Sigmoid colon (tissue), 7 donors: ENCODE results near the gene HOXC13. TPM values are rescaled to one million over a fixed set of nuclear protein-coding genes. Genes with fewer than 3 reads are reported as not detected.

ENCODE experiments used
- DNase-seq: peaks from one replicate; pipeline ENCODE4 v3.0.0-alpha.2; 2019
- H3K27ac ChIP-seq, 4 donors: fragments of 200-600 bp; sonication (generic); one replicate each; pipeline ENCODE4 v1.5.1; 2016 to 2019; ENCODE audit warnings: mild to moderate bottlenecking in 1 of 4
- H3K27me3 ChIP-seq, 3 donors: fragments of 200-600 bp; sonication (generic); one replicate each; pipeline ENCODE4 v1.5.1; 2019; ENCODE audit warnings: mild to moderate bottlenecking in 1 of 3
- H3K36me3 ChIP-seq, 4 donors: fragments of 200-600 bp; sonication (generic); one replicate each; pipeline ENCODE4 v1.5.1; 2016 to 2019
- H3K4me1 ChIP-seq, 4 donors: fragments of 200-600 bp; sonication (generic); one replicate each; pipeline ENCODE4 v1.5.1; 2017 to 2019
- H3K4me3 ChIP-seq, 4 donors: fragments of 200-600 bp; sonication (generic); one replicate each; pipeline ENCODE4 v1.5.1; 2017 to 2019; ENCODE audit warnings: mild to moderate bottlenecking in 2 of 4, moderate library complexity in 1 of 4
- H3K9me3 ChIP-seq, 4 donors: fragments of 200-600 bp in 3 of 4; sonication (generic) in 3 of 4; one replicate each; pipeline versions ENCODE4 v1.5.1 to v1.6.1; 2013 to 2019
- EP300 ChIP-seq, 4 donors: sonication (generic); formaldehyde crosslinking; IDR thresholded peaks; one replicate each; pipeline ENCODE4 v1.6.1; 2017; ENCODE audit warnings: antibody characterized with exemption in 4 of 4
- POLR2A ChIP-seq, 2 donors: fragments of 450-650 bp; IDR thresholded peaks; one replicate each; pipeline ENCODE4 v1.6.1; 2016; ENCODE audit warnings: antibody characterized with exemption in 2 of 2, mild to moderate bottlenecking in 2 of 2, moderate library complexity in 2 of 2
- POLR2AphosphoS5 ChIP-seq, 4 donors: sonication (generic); formaldehyde crosslinking; IDR thresholded peaks; one replicate each; pipeline ENCODE4 v1.6.1; 2017; ENCODE audit warnings: antibody characterized with exemption in 4 of 4
- WGBS, 2 donors: extraction: QIAGEN DNeasy Blood & Tissue Kit; methylation state at CpG; one replicate each; pipeline ENCODE4 v1.1.7; 2013; 5-methylcytosine and 5-hydroxymethylcytosine counted together
- intact Hi-C: fragments of 100-400 bp; cut with DNase I; formaldehyde crosslinking; loops from one replicate; pipeline ENCODE4 v1.15.1; 2023
- polyA plus RNA-seq, 3 donors: library from polyadenylated mRNA; stranded (reverse); fragments of 200-250 nt; gene quantifications; one replicate each; pipeline ENCODE4 v1.2.3, GENCODE V29; 2013
- total RNA-seq, 4 donors: library from RNA; depleted of rRNA; stranded (reverse); fragments of >200 nt; gene quantifications; one replicate each; pipeline ENCODE4 v1.1.0, GENCODE V29; 2016
- TF ChIP-seq, protein P1 (sequence below), 4 experiments: fragments of 450-650 bp in 3 of 4; fragments of 200-600 bp in 1 of 4; IDR thresholded peaks; one replicate each; pipeline ENCODE4 v1.5.1; 2016 to 2019; ENCODE audit warnings: antibody characterized with exemption in 4 of 4, mild to moderate bottlenecking in 3 of 4, moderate library complexity in 2 of 4
- donor health status: healthy with polysubstance abuse.
- donor health status: Bipolar disorder and iron deficiency.
- donor health status: healthy.

Gene HOXC13
- total and polyA plus RNA-seq, 7 donors, result 0.60 TPM; not detected in 6

DNA sequence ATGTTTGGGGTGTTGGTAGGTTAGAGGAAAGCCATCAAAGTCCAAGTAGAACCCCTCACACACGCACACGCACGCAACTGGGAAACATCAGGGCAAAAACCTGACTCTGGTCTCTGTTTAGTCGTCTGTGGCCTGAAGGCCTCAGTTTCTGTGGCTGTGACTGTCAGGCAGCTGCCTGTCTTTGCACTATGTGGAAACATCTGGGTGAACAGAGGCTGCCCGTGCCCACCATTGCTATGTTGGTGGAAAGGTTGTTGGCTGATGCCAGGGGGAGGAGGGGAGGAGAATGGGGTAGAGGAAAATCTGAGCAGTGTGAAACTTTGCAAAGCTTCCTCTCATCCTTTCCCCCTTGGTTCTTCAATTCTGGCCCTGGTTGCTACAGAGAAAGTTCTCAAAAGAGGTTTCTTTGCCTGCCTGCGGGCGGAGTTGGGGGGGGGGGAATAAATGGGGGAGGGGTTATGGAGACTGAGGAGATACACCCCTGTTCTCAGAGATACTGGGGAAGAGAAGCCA lies 53.8 kb downstream of the HOXC13 start:
- Histone ChIP-seq H3K9me3 (no peaks in the 10 kb centered on the region), H3K4me3 (no peak overlapping the region), H3K36me3 (no peaks in the 10 kb centered on the region), H3K4me1 (peaks cover 0 to 33% (median 22%) of the 10 kb centered on the region in 4 donors), H3K27me3 (peaks cover 88 to 100% (median 100%) of the 10 kb centered on the region in 3 donors), H3K27ac (no peak overlapping the region)
- intact Hi-C loops, result no loop called here
- DNase-seq, result no peak
- WGBS, 2 donors, result 42 to 67% methylated on average over 7 of the region's 7 CpGs
- TF ChIP-seq POLR2A (IDR thresholded peaks at IDR 0.05), result no peak

DNA sequence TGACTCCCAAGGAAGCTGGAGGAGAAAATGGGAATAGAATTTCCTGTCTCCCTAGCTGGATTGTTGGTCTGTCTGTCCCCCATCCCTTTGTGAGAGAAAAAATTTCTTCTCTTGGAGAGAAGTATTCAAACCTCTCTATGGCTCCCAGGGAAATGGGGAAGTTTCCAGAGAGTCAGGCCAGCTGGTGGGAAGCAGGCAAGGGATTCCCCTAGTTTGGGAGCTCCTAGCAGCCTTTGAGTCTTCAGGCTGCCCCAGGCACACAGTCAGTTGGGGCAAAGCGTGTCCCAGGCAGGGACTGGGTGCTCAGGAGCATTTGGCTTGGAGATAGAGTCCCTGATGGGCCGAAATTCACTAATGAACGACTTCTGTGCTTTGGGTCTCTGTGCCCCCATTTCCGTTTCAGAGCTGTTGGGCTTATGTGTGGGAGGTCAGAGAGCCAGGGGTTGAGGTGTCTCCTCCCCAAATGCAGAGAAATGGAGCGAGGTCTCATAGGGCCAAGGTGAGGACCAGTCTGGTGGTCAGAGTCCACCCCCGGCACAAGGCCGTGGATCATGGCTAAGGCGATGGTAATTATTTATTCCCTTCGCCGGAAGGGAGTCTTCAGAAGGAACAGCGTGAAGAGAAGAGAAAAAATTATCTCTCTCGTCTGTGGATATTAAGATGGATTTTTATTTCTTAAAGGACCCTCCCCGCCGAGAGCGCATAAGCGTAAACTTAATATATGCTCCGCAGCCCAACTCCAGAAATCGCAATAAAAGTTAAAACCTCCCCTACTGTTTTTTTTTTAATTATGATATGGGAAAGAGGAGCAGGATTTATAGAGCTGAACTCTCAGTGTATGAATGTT lies 54.8 kb downstream of the HOXC13 start:
- Histone ChIP-seq H3K4me1 (peaks cover 0 to 33% (median 22%) of the 10 kb centered on the region in 4 donors), H3K4me3 (no peak overlapping the region), H3K36me3 (no peaks in the 10 kb centered on the region), H3K27ac (no peak overlapping the region), H3K27me3 (peaks cover 91 to 100% (median 100%) of the 10 kb centered on the region in 3 donors), H3K9me3 (no peaks in the 10 kb centered on the region)
- intact Hi-C loops, result no loop called here
- WGBS, 2 donors, result 29 to 44% methylated on average over 18 of the region's 18 CpGs
- TF ChIP-seq, protein P1, sequence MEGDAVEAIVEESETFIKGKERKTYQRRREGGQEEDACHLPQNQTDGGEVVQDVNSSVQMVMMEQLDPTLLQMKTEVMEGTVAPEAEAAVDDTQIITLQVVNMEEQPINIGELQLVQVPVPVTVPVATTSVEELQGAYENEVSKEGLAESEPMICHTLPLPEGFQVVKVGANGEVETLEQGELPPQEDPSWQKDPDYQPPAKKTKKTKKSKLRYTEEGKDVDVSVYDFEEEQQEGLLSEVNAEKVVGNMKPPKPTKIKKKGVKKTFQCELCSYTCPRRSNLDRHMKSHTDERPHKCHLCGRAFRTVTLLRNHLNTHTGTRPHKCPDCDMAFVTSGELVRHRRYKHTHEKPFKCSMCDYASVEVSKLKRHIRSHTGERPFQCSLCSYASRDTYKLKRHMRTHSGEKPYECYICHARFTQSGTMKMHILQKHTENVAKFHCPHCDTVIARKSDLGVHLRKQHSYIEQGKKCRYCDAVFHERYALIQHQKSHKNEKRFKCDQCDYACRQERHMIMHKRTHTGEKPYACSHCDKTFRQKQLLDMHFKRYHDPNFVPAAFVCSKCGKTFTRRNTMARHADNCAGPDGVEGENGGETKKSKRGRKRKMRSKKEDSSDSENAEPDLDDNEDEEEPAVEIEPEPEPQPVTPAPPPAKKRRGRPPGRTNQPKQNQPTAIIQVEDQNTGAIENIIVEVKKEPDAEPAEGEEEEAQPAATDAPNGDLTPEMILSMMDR (IDR thresholded peaks at IDR 0.05), result no peak
- TF ChIP-seq POLR2AphosphoS5 (IDR thresholded peaks at IDR 0.05) (peak in 1 of 4 donors; percentile 13), POLR2A (IDR thresholded peaks at IDR 0.05) (no peak)
- DNase-seq, result no peak

DNA sequence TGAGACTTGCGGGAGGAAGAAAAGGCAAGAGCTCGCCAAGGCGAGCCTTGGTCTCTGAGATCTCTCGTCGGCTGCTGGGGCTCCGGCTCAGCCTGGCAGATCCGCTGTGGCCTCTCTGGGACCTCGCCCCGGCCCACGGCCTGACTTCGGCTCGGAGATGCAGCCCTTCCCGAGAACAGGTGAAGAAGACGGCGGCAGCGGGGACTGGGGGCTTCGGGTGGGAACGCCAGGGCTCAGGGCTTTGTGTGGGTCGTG lies 55.3 kb downstream of the HOXC13 start:
- H3K27me3 ChIP-seq, result peaks cover 91 to 100% (median 100%) of the 10 kb centered on the region in 3 donors

DNA sequence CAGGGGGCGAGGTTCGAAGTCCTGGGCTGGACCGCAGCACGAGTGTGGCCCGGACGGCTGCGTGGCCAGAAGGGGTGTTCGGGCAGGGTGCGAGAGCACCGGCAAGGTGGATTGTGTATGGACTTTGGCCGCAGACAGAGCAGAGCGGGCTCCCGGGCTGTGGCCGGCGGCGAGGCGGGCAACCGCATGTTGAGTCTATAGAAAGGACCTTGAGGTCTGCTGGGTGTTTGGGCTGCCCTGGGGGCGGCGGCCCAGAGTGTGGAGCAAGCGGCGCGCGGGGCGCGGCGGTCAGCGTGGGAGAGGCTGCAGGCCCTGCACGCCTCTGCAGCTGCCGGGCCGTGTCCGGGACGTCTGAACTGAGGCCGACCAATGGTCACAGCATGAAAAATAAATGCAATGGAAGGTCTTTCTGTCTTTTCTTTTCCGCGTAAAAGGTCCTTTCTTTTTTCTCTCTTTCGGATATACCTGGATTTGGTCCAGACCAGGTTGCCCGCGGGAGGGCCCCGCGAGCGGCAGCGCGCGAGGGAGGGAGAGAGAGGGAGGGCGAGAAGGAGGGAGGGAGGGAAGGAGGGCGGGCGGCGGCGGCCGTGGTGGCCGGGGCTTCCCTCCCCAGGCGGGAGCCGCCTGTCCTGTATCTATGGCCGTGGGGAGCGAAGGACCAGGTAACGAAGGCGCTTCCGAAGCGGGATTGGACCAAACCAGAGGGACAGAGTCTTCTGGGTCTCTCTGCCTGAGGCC lies 55.8 kb downstream of the HOXC13 start:
- Histone ChIP-seq H3K4me1 (peaks cover 0 to 29% (median 24%) of the 10 kb centered on the region in 4 donors), H3K36me3 (no peaks in the 10 kb centered on the region), H3K9me3 (no peaks in the 10 kb centered on the region), H3K27ac (no peak overlapping the region), H3K27me3 (peaks cover 90 to 100% (median 100%) of the 10 kb centered on the region in 3 donors), H3K4me3 (peak overlapping the region in 1 of 4 donors; percentile 50)
- TF ChIP-seq, protein P1 (IDR thresholded peaks at IDR 0.05), result no peak
- no peak for TF ChIP-seq EP300 (IDR thresholded peaks at IDR 0.05)
- no peak for DNase-seq
- WGBS, 2 donors, result 5% methylated on average over 60 of the region's 60 CpGs
- intact Hi-C loops, result no loop called here

More for the DNA sequence above, 55.3 kb downstream of the HOXC13 start:
- Histone ChIP-seq H3K9me3 (no peaks in the 10 kb centered on the region), H3K36me3 (no peaks in the 10 kb centered on the region), H3K4me3 (no peak overlapping the region), H3K4me1 (peaks cover 0 to 33% (median 22%) of the 10 kb centered on the region in 4 donors), H3K27ac (no peak overlapping the region)
- whole genome bisulfite sequencing, 2 donors, result 6 to 8% methylated on average over 19 of the region's 19 CpGs
- TF ChIP-seq POLR2AphosphoS5 (IDR thresholded peaks at IDR 0.05), result no peak
- TF ChIP-seq POLR2A (IDR thresholded peaks at IDR 0.05), result no peak
- no peak for TF ChIP-seq EP300 (IDR thresholded peaks at IDR 0.05)
- TF ChIP-seq, protein P1 (IDR thresholded peaks at IDR 0.05), result no peak
- intact Hi-C loops, result no loop called here
- no peak for DNase-seq

DNA sequence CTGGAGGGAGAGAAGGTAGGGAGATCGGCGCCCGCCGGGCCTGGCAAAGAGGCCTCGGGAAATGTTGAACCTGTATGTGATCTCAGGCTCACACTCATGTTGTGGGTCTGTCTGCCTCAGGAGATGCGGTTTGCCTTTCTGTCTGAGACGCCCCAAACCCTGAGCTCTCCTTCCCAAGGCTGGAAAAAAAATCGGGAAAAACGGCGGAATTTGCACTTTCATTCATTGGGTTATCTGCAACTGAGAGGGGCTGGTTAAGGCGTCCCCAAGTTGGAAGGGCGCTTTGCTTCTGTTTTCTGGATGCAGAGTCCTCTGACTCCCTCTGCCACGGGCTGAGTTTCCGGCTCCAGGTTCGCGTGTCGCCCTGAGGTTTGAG lies 56.4 kb downstream of the HOXC13 start:
- Histone ChIP-seq H3K9me3 (no peaks in the 10 kb centered on the region), H3K4me3 (peak overlapping the region in 3 of 4 donors; percentile 40 to 50 (median 44)), H3K27ac (no peak overlapping the region), H3K27me3 (peaks cover 95 to 100% (median 100%) of the 10 kb centered on the region in 3 donors), H3K4me1 (peaks cover 0 to 35% (median 28%) of the 10 kb centered on the region in 4 donors), H3K36me3 (no peaks in the 10 kb centered on the region)
- no peak for TF ChIP-seq EP300 (IDR thresholded peaks at IDR 0.05)
- 4 to 5% methylated on average over 17 of the region's 17 CpGs for WGBS, 2 donors
- DNase-seq, result no peak
- intact Hi-C loops, result no loop called here
